G401 (cell line): Measurements from ENCODE around the gene PRKN. TPM values are rescaled to one million over a fixed set of nuclear protein-coding genes. Genes with fewer than 3 reads are reported as not detected.

ENCODE experiments used
- DNase-seq: peaks from one replicate; pipeline ENCODE4 v3.0.0-alpha.2; 2015; ENCODE audit warnings: low spot score
- in situ Hi-C: cut with HindIII; loops from 2 replicates; pipeline ENCODE4 v1.10.0; 2016; ENCODE audit warnings: low sequenced_read_pairs, mixed read lengths
- total RNA-seq: library from RNA; depleted of rRNA; stranded (reverse); fragments of >200 nt; shearing (Covaris generic); gene quantifications from 2 replicates; pipeline ENCODE4 v1.2.3, GENCODE V29; 2014

The PRKN gene
- total RNA-seq, 1 experiment from 2014 or later: 1.1 TPM

DNA sequence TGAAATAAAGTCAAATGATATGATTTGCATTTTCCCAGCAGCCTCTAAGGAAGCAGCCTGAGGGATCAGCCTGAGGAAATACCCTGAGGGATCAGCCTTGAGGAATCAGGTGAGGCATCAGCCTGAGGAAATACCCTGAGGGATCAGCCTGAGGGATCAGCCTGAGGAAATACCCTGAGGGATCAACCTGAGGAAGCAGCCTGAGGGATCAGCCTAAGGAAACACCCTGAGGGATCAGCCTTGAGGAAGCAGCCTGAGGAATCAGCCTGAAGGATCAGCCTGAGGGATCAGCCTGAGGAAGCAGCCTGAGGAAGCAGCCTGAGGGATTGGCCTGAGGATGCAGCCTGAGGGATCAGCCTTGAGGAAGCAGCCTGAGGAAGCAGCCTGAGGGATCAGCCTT is 784.0 kb downstream of the PRKN start:
- in situ Hi-C loops: no loop called here
- no peak for DNase-seq

- in situ Hi-C loops: no loop called here
- DNase-seq: no peak
These were observed 786.0 kb downstream of the PRKN start for GRCh38 chr6:161941565-161941964.

DNA sequence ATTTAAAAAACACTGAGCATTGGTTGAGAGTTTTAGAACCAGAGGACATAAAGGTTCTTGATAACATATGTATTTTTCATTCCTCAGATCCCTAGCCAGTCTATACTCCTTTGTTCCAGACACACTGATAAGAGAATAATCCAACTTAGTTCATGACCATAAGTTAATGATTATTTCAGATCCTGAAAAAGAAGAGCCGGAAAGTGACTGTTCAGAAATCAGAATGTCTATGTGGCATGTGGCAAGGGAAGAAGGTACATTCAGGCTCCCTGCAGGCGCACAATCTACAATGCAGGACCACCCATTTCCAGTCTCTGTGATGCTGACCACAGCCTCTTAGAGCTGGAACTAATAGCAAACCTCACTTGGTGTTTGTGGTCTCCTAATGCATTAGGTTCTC is 787.0 kb downstream of the PRKN start:
- in situ Hi-C loops: no loop called here
- DNase-seq: no peak

DNA sequence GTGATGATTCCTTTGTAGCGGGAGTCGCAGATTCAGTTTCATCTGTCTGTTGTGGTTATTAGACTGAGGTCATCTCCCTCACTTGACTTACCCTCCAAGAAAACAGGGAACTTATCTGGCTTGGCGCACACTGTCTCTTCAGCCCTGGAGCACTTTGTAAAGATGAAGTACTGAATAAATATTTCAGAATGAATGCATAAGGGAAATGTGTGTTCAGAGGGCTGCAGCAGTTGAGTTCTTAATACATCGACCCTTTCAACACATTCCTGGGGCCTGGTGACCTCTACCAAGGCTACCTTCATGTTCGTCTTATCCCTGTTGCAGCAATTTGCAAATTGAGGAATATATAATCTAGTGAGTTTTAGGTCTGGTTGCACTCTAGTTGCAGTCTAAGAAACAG is 801.2 kb downstream of the PRKN start:
- no peak for DNase-seq
- in situ Hi-C loops: no loop called here

DNA sequence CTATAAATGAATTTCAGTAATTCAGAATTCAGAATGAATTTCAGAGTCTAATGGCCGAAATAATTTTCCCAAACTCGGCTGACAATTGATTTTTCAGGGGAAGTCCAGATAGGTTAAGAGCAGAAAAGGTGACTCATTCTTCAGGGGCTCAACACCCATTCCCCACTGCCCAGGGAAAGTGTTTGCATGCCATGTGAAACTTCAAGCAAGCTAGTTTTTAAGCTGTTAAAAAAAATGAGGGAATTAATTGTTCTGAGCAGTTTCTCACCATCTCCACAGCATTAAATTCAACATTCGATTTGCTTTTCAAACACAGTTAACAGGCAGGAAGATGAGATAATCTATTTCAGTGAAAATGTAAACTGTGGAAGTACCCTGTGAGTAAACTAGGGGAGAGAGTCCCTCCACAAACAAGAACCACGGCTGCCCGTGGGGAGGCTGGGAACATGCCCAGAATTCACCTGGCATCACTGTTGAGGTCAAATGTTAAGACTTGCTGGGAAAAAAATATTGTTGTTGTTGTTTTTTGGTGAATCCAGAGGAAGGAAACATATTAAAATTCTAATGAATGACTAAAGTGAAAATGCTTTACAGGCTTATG is 803.0 kb downstream of the PRKN start:
- no peak for DNase-seq
- in situ Hi-C loops: no loop called here

- peak; percentile 11 for DNase-seq
- in situ Hi-C loops: no loop called here
These were observed 804.9 kb downstream of the PRKN start for GRCh38 chr6:161922631-161923119.

- in situ Hi-C loops: no loop called here
- DNase-seq: peak; percentile 13
These were observed 805.8 kb downstream of the PRKN start for GRCh38 chr6:161921602-161922395.

GRCh38 chr6:161919691-161920090 is 807.9 kb downstream of the PRKN start:
- in situ Hi-C loops: no loop called here
- no peak for DNase-seq

DNA sequence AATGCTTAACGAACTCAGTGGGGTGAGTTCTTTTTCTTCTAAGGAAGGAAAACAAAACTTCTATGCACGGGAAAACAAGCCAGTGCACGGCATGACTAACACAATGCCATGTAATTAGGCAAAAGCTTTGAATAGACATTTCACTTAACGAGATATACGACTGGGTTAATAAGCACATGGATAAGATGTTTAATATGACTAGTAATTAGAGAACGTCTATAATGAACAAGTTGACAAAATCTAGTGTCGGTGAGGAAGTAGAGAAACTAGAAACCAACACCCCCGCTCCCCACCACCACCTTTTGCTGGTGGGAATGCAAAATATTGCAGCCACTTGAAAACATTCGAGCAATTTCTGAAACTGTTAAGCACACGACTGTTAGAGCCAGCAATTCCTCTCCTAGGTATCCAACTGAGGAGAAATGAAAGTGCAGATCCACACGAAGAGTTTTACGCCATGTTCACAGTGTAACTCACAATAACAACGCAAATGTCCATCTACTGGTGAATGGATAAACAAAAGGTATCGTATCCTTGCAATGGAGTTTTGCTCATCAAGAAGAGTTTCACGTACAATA is 808.8 kb downstream of the PRKN start:
- in situ Hi-C loops: no loop called here
- no peak for DNase-seq

GRCh38 chr6:161918109-161918531 is 809.4 kb downstream of the PRKN start:
- in situ Hi-C loops: no loop called here

DNA sequence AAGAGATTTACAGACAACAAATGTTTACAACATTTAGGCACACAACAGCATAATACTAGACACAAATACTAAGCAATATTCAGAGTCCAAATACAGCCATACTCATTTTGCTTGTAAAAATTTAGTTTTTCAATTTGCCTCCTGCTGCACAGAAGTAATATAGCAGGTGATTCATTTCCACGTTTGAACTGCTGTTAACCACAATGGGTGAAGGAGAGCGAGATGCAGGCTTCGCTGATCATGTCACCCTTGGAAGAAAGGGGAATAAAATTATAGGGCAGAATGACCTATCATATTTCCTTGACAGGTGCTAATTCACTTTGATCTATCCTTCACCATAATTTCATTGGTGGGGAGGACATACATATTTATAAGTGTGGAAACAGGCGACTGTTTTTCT is 809.9 kb downstream of the PRKN start:
- DNase-seq: no peak

More at GRCh38 chr6:161918109-161918531, 809.4 kb downstream of the PRKN start:
- no peak for DNase-seq

DNA sequence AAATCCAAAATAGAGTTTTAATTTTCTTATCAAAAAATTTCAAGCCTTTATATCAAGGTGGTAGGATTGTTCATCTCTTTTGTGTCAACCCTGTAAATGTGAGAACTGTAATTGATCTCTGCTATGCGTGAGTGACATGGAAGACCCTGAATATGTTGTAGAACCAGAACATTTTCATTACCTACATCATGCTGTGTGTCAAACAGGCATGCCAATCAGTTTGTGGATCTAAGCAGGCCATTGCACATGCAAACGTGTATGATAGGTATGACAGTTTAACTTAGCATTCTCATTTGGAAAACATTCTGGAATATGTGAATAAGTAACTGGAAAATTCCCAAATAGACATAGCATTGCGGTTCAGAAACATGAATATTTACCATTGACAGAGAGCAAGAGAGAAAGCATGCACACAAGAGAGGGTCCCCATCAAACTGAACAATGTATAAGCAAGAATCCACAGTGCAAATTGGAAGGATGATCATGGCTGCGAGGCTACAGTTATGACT is 812.1 kb downstream of the PRKN start:
- in situ Hi-C loops: no loop called here
- DNase-seq: no peak

More for the DNA sequence above, 809.9 kb downstream of the PRKN start:
- in situ Hi-C loops: no loop called here

DNA sequence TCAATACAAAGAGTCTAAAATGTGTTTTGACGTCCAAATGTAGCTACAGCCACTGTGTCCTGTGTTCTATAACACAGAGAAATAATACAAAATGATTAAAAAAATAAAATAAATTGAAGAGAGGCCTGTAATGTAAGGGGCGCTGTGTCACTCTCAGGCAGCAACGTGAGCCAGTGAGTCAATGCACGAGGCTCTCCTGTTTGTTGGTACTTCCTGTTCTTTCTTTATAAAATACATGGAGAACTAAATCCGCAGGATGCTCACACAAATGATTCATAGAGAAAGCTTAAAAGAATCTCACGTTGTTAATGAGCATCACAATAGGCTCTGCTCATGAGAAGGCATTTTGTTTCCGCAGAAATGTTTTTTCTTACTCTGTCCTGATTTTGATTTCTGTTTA is 818.7 kb downstream of the PRKN start:
- in situ Hi-C loops: no loop called here
- DNase-seq: no peak

DNA sequence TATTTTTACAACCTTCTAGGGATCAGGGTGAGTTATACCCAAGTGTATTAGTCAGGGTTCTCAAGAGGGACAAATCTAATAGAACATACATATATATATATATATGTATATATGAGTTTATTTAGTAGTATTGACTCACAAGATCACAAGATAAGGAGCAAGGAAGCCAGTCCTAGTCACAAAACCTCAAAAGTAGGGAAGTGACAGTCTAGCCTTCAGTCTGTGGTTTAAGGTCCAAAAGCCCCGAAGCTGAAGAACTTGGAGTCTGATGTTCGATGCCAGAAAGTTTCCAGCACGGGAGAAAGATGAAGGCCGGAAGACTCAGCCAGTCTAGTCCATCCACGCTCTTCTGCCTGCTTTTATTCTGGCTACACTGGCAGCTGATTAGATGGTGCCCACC is 821.0 kb downstream of the PRKN start:
- DNase-seq: no peak
- in situ Hi-C loops: no loop called here

DNA sequence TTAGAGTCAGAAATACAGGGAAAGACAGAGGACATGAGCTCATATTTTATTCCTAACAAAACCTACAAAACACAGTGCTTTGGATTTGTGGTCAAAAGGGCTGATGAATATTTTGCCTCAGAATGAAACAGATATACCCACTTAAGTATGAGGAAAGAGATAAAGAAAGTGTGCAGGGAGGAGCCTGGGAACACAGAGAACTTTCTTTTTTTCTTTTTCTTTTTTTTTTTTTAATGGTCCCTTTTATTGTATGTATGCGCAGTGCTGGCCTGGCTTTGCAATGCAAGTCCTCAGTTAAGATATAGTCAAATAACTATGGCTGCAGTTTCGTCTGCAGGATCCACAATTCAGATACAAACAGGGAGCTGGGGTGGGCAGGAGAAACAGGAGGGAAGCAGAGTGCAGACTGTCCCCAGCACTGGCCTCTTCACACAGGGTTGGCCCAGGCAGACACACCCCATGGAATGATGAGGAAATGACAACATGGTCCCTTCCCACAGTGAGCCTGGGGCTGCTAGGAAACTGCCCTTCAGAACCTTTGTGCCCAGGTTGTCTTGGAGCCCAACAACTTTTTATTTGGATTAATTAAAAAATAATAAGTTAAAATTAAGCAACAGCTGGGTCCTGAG is 823.9 kb downstream of the PRKN start:
- DNase-seq: no peak
- in situ Hi-C loops: no loop called here

GRCh38 chr6:161901740-161902426 is 825.7 kb downstream of the PRKN start:
- DNase-seq: no peak
- in situ Hi-C loops: no loop called here

DNA sequence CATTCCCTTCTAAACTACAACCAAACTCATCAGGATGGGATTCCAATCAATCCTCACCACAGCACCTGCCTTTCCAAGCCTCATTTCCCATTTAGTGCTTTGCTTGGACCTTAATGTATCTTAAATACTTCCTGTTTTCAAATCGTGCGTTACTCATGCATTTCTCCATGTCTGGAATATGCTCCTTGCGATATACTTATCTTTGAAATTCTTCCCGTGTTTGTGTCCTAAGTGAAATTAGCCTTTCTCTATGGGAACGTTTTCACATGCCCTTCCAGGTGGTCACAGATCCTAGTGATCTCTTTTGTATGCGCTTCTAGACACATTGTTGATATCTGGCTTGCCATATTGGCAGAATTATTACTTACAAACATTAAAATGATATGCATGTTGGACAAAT is 833.1 kb downstream of the PRKN start:
- DNase-seq: no peak
- in situ Hi-C loops: no loop called here

DNA sequence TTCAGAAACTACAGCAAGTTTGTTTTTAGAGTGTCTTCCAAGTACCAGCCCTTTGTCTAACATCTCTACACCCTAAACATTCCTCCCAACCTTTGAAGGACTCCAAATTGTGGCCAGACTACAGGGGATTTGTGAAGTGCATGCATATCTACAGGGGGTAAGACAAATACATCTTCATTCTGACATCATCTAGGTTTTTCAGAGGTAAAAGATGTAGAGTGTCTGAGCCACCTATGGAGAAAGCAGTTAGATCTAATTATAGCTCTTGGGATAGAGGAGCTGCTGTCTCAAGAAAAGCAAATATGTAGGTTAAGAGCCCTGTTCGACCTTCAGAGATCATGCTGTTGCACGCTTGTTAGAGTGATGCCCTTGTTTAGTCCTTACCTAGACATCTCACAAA is 836.0 kb downstream of the PRKN start:
- no peak for DNase-seq
- in situ Hi-C loops: no loop called here

GRCh38 chr6:161890832-161891297 is 836.7 kb downstream of the PRKN start:
- in situ Hi-C loops: no loop called here
- no peak for DNase-seq
